Stimulated activated CD4-positive, alpha-beta T cell treated with anti-CD3 and anti-CD28 coated beads, Interleukin-4, amount 100 ng/mL, for 48 hours (primary cell): ENCODE results near the gene GCK.

Experiments
- DNase-seq, 2 donors: peaks; one replicate each; pipeline ENCODE4 v3.0.0-alpha.2; 2020; ENCODE audit warnings: low read depth in 2 of 2

The GCK gene

GRCh38 chr7:44116789-44117666 lies 72.2 kb downstream of the GCK start:
- no peak for DNase-seq

GRCh38 chr7:44116087-44116788 lies 73.0 kb downstream of the GCK start:
- DNase-seq = no peak

GRCh38 chr7:44114586-44115310 lies 74.5 kb downstream of the GCK start:
- DNase-seq = no peak

GRCh38 chr7:44113764-44114354 lies 75.4 kb downstream of the GCK start:
- no peak for DNase-seq

- DNase-seq = no peak
Measured at GRCh38 chr7:44112997-44113763, 76.1 kb downstream of the GCK start.

GRCh38 chr7:44112231-44112996 lies 76.8 kb downstream of the GCK start:
- DNase-seq = no peak

GRCh38 chr7:44111761-44112160 lies 77.5 kb downstream of the GCK start:
- no peak for DNase-seq

GRCh38 chr7:44110719-44111635 lies 78.3 kb downstream of the GCK start:
- DNase-seq = no peak

- no peak for DNase-seq
Measured at GRCh38 chr7:44109991-44110390, 79.2 kb downstream of the GCK start.

GRCh38 chr7:44108768-44109750 lies 80.2 kb downstream of the GCK start:
- DNase-seq = no peak

GRCh38 chr7:44107961-44108767 lies 81.1 kb downstream of the GCK start:
- no peak for DNase-seq

GRCh38 chr7:44107116-44107960 lies 81.9 kb downstream of the GCK start:
- DNase-seq = no peak

GRCh38 chr7:44106311-44107065 lies 82.8 kb downstream of the GCK start:
- no peak for DNase-seq

- DNase-seq = no peak
Measured at GRCh38 chr7:44105832-44106231, 83.4 kb downstream of the GCK start.

GRCh38 chr7:44104860-44105771 lies 84.1 kb downstream of the GCK start:
- no peak for DNase-seq
